Measurements from ENCODE around the gene BRI3BP.

GRCh38 chr12:124956571-124956970 lies 36.9 kb upstream of the BRI3BP start:
- TF ChIP-seq CTCF (IDR thresholded peaks at IDR 0.05; ENCODE audit: low read length) (no peak), EZH2 (optimal IDR thresholded peaks at IDR 0.05; ENCODE audit: low read depth, low read length) (no peak)

All from MM.1S (cell line).